RWPE1 (cell line): ENCODE measurements around the gene SEC14L5.

Experiments
- CTCF ChIA-PET: fragments of 350-600 bp; sonication (Branson Sonifier 250); formaldehyde crosslinking; extraction: SDS; loops from one replicate; lab custom pipeline; 2021; lab: Yijun Ruan, JAX
- POLR2A ChIA-PET: fragments of 400-600 bp; formaldehyde crosslinking; extraction: SDS; loops from one replicate; lab custom pipeline; 2020; ENCODE audit warnings: antibody characterized with exemption; ENCODE audit not compliant: low non-redundant PET; lab: Yijun Ruan, JAX
- DNase-seq: peaks from one replicate; pipeline ENCODE4 v3.0.0; 2012; ENCODE audit warnings: low spot score
- H3K27ac ChIP-seq: fragments of 450-650 bp; 2 replicates; pipeline ENCODE4 v1.5.1; 2017
- TF ChIP-seq, protein P1 (sequence below): fragments of 450-650 bp; conservative IDR thresholded peaks from 2 replicates; pipeline ENCODE4 v1.5.1; 2017; ENCODE audit warnings: low read depth, mild to moderate bottlenecking

The SEC14L5 gene

DNA sequence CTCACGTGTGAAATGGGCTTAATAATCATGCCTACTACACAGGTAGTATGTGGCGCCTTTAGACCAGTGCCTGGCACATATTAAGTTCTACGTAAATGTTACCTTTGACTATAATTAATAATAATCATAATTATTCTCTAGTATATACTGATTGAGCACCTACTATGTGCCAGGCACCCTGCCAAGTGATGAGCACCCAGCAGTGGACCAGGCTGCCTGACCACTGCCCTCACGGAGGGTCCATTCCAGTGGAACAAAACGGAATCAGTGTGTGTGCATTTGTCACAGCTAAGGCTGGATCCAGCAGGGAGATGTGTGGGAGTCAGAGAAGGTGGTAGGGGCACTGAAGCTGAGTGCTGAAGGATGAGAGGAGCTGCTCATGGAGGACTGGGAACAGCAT, 30.5 kb downstream of the SEC14L5 start:
- no peak overlapping the region for H3K27ac ChIP-seq
- ChIA-PET CTCF (no interaction called here), POLR2A (no interaction called here)
- TF ChIP-seq, protein P1, sequence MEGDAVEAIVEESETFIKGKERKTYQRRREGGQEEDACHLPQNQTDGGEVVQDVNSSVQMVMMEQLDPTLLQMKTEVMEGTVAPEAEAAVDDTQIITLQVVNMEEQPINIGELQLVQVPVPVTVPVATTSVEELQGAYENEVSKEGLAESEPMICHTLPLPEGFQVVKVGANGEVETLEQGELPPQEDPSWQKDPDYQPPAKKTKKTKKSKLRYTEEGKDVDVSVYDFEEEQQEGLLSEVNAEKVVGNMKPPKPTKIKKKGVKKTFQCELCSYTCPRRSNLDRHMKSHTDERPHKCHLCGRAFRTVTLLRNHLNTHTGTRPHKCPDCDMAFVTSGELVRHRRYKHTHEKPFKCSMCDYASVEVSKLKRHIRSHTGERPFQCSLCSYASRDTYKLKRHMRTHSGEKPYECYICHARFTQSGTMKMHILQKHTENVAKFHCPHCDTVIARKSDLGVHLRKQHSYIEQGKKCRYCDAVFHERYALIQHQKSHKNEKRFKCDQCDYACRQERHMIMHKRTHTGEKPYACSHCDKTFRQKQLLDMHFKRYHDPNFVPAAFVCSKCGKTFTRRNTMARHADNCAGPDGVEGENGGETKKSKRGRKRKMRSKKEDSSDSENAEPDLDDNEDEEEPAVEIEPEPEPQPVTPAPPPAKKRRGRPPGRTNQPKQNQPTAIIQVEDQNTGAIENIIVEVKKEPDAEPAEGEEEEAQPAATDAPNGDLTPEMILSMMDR = no peak
- no peak for DNase-seq

DNA sequence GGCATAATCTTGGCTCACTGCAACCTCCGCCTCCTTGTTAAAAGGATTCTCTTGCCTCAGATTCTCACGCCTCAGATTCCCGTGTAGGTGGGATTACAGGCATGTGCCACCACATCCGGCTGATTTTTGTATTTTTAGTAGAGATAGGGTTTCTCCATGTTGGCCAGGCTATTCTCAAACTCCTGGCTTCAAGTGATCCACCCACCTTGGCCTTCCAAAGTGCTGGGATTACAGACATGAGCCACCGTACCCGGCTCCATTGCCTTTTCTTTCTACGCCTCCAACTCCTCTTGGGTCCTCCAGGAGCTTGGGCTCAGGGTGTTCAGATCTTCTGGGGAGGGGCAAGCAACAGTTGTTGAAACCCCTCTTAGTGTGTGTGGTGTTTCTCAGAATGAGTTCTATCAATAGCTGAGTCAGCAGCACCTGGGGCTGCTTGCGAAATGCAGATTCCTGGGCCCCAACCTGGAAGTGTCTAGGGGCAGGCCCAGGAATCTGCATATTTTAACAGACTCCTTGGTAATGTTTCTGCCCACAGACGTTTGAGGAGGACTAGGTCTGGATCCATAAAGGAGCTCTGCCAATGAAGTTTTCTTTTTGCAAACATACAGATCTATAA, 31.4 kb downstream of the SEC14L5 start:
- no peak for DNase-seq
- TF ChIP-seq, protein P1 = no peak
- H3K27ac ChIP-seq = no peak overlapping the region
- POLR2A ChIA-PET = no interaction called here
- CTCF ChIA-PET = no interaction called here

DNA sequence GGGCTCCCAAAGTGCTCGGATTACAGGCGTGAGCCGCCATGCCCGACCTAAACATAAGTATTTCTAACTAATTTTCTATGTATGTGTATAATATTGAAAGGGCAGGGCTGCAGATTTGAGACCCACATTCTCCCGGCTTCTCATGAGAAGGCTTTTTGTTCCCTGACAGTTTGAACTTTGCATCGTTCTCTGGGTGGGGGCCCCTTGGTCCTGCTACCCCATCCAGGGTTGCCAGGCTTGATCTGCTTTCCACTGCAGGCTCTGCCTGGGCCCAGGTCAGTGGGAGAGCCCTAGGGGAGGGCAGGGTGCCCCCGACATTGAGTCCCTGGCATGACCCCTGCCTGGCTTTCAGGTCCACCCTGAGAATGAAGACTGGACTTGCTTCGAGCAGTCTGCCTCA, 32.3 kb downstream of the SEC14L5 start:
- ChIA-PET POLR2A (no interaction called here), CTCF (no interaction called here)
- TF ChIP-seq, protein P1 = no peak
- no peak for DNase-seq
- H3K27ac ChIP-seq = no peak overlapping the region

DNA sequence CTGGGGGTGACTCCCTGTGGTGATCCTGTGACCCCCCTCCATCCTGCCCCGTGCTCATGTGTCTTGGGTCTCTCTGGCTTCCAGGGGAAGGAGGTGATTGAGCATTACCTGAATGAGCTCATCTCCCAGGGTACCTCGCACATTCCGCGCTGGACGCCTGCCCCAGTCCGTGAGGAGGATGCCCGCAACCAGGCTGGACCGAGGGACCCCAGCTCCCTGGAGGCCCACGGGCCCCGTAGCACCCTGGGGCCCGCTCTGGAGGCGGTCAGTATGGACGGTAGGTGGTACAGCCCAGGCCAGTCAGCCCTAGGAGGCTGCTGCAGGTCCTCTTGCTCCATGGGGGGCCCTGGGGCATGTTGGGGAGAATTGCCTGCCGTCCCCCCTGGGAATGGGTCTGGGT, 33.6 kb downstream of the SEC14L5 start:
- CTCF ChIA-PET = no interaction called here
- TF ChIP-seq, protein P1 = no peak
- DNase-seq = no peak
- POLR2A ChIA-PET = no interaction called here
- no peak overlapping the region for H3K27ac ChIP-seq

DNA sequence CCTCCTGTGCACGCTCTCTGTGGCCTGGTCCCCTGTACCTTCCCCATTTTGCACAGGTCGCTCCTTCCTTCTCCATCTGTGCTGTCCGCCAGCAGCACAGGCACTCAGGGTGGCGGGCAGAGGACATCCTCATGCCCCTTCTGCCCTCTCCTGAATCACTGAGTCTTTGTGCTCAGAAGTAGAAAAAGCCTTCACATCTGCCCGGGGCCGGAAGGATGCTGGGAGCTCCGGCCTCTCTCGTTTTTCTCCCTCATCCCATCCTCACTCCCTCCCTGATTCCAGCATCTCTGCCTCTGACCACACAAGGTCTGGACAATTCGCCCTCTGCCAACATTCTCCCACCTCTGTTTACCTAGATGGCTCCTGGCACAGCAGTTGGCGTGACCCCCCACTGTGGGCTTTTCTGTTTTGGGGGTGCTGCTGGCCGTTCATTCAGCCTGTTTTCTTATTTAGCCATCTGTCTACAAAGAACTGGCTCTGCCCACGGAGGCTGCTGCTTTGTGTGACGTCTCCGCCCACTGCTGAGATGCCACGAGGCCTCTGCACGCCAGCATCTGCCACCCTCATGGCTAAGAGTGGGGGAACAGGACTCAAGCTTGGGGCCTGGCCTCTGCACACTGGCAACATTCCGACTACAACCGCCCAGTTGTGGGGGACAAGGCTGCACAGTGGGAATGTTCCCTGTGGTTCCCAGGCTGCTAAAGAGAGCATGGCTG, 36.7 kb downstream of the SEC14L5 start:
- TF ChIP-seq, protein P1 = no peak
- no peak overlapping the region for H3K27ac ChIP-seq
- POLR2A ChIA-PET = no interaction called here
- CTCF ChIA-PET = no interaction called here
- DNase-seq = no peak

DNA sequence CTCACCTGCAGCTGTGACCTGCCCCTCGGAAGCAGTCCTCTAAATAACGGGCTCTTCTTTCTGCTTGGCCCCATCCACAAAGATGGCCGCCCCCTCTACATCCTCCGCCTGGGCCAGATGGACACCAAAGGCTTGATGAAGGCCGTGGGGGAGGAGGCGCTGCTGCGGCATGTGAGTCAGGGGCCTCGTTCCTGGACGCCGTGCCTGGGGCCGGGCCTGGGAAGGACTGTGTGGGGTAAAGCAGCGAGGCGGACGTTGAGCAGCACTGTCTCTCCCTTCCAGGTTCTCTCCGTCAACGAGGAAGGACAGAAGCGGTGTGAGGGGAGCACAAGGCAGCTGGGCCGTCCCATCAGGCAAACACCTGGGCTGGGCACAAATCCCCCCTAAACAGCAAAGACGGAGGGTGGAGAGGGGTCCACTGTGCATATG, 42.5 kb downstream of the SEC14L5 start:
- POLR2A ChIA-PET = no interaction called here
- CTCF ChIA-PET = no interaction called here
- no peak overlapping the region for H3K27ac ChIP-seq
- TF ChIP-seq, protein P1 = no peak
- DNase-seq = no peak
